HEK293 (cell line): ENCODE data around the gene ATAT1.

ENCODE experiments used
- CTCF ChIA-PET: fragments of 350-600 bp; formaldehyde crosslinking; extraction: SDS; loops from one replicate; lab custom pipeline; 2021; ENCODE audit warnings: antibody characterized with exemption; lab: Yijun Ruan, JAX
- POLR2A ChIA-PET: fragments of 300-600 bp; formaldehyde crosslinking; extraction: SDS; loops from one replicate; lab custom pipeline; 2020; ENCODE audit warnings: antibody characterized with exemption, inconsistent platforms; lab: Yijun Ruan, JAX
- H3K27ac ChIP-seq: fragments of 200-500 bp; sonication (Bioruptor generic); 2 replicates; pipeline ENCODE4 v1.5.1; 2014; ENCODE audit warnings: low read depth, low read length, control low read depth, inconsistent platforms; ENCODE audit errors: extremely low read depth
- H3K36me3 ChIP-seq, 2 experiments: fragments of 200-500 bp in 1 of 2; sonication (Bioruptor generic) in 1 of 2; 1 replicate in 1 of 2; 2 replicates in 1 of 2; pipeline ENCODE4 v1.5.1; 2014 to 2017; ENCODE audit warnings: inconsistent platforms in 2 of 2, low read length in 2 of 2; ENCODE audit not compliant: control insufficient read depth in 2 of 2, insufficient read depth in 1 of 2
- H3K4me1 ChIP-seq: fragments of 200-500 bp; sonication (Bioruptor generic); 2 replicates; pipeline ENCODE4 v1.5.1; 2014; ENCODE audit warnings: mild to moderate bottlenecking, low read length, inconsistent platforms; ENCODE audit not compliant: control insufficient read depth, insufficient read depth
- H3K4me3 ChIP-seq: 2 replicates; pipeline ENCODE4 v1.5.1; 2011; ENCODE audit warnings: low read depth, mild to moderate bottlenecking, control low read depth, low read length, moderate library complexity
- H3K9me3 ChIP-seq: fragments of 200-500 bp; sonication (Bioruptor generic); 2 replicates; pipeline ENCODE4 v1.5.1; 2014; ENCODE audit warnings: low read depth, low read length, inconsistent platforms; ENCODE audit not compliant: control insufficient read depth, insufficient read depth
- BCL11A ChIP-seq: fragments of 450-650 bp; formaldehyde crosslinking; IDR thresholded peaks from 2 replicates; pipeline ENCODE4 v1.5.1; 2016; ENCODE audit warnings: low read depth, missing biosample characterization, missing genetic modification characterization
- GLI2 ChIP-seq: fragments of 450-650 bp; formaldehyde crosslinking; IDR thresholded peaks from 2 replicates; pipeline ENCODE4; 2017; ENCODE audit warnings: missing biosample characterization, missing genetic modification characterization, low read depth, borderline replicate concordance
- IKZF3 ChIP-seq: fragments of 450-650 bp; IDR thresholded peaks from 2 replicates; pipeline ENCODE4 v1.5.0; 2018; ENCODE audit warnings: missing biosample characterization, mild to moderate bottlenecking, missing genetic modification characterization, moderate library complexity
- KLF10 ChIP-seq: fragments of 450-650 bp; IDR thresholded peaks from 2 replicates; pipeline ENCODE4 v1.5.1; 2018; ENCODE audit warnings: missing biosample characterization, mild to moderate bottlenecking, missing genetic modification characterization
- MYNN ChIP-seq: fragments of 450-650 bp; formaldehyde crosslinking; IDR thresholded peaks from 2 replicates; pipeline ENCODE4 v1.5.1; 2016; ENCODE audit warnings: missing biosample characterization, missing genetic modification characterization, borderline replicate concordance
- MZF1 ChIP-seq: fragments of 450-650 bp; formaldehyde crosslinking; IDR thresholded peaks from 2 replicates; pipeline ENCODE4 v1.5.1; 2017; ENCODE audit warnings: missing biosample characterization, missing genetic modification characterization, borderline replicate concordance
- SCRT2 ChIP-seq: fragments of 450-650 bp; formaldehyde crosslinking; IDR thresholded peaks from 2 replicates; pipeline ENCODE4 v1.5.1; 2016; ENCODE audit warnings: missing biosample characterization, missing genetic modification characterization
- ZBTB1 ChIP-seq: fragments of 450-650 bp; formaldehyde crosslinking; IDR thresholded peaks from 2 replicates; pipeline ENCODE4 v1.5.1; 2016; ENCODE audit warnings: missing biosample characterization, missing genetic modification characterization
- ZBTB11 ChIP-seq: fragments of 450-650 bp; formaldehyde crosslinking; conservative IDR thresholded peaks from 2 replicates; pipeline ENCODE4 v1.5.1; 2016; ENCODE audit warnings: low read depth, missing biosample characterization, missing genetic modification characterization
- ZFP37 ChIP-seq: fragments of 450-650 bp; formaldehyde crosslinking; IDR thresholded peaks from 2 replicates; pipeline ENCODE4 v1.5.1; 2016; ENCODE audit warnings: missing biosample characterization, missing genetic modification characterization
- ZNF121 ChIP-seq: fragments of 450-650 bp; formaldehyde crosslinking; IDR thresholded peaks from 2 replicates; pipeline ENCODE4 v1.5.1; 2016; ENCODE audit warnings: missing biosample characterization, missing genetic modification characterization
- ZNF24 ChIP-seq: fragments of 450-650 bp; formaldehyde crosslinking; IDR thresholded peaks from 2 replicates; pipeline ENCODE4 v1.5.1; 2016; ENCODE audit warnings: missing biosample characterization, missing genetic modification characterization
- ZNF529 ChIP-seq: fragments of 450-650 bp; formaldehyde crosslinking; IDR thresholded peaks from 2 replicates; pipeline ENCODE4 v1.5.1; 2017; ENCODE audit warnings: missing genetic modification characterization, missing biosample characterization; ENCODE audit not compliant: insufficient replicate concordance
- ZNF549 ChIP-seq: fragments of 450-650 bp; IDR thresholded peaks from 2 replicates; pipeline ENCODE4 v1.5.1; 2018; ENCODE audit warnings: missing biosample characterization, missing genetic modification characterization, mild to moderate bottlenecking, inconsistent platforms, moderate library complexity
- ZNF600 ChIP-seq: fragments of 450-650 bp; formaldehyde crosslinking; IDR thresholded peaks from 2 replicates; pipeline ENCODE4 v1.5.1; 2016; ENCODE audit warnings: missing biosample characterization, missing genetic modification characterization
- ZNF621 ChIP-seq: fragments of 450-650 bp; formaldehyde crosslinking; IDR thresholded peaks from 2 replicates; pipeline ENCODE4 v1.5.1; 2017; ENCODE audit warnings: missing biosample characterization, missing genetic modification characterization
- ZNF792 ChIP-seq: fragments of 450-650 bp; formaldehyde crosslinking; IDR thresholded peaks from 2 replicates; pipeline ENCODE4 v1.5.1; 2016; ENCODE audit warnings: missing biosample characterization, missing genetic modification characterization
- TF ChIP-seq, protein P1 (sequence below): fragments of 450-650 bp; formaldehyde crosslinking; IDR thresholded peaks from 2 replicates; pipeline ENCODE4 v1.5.1; 2016; ENCODE audit warnings: missing biosample characterization, missing genetic modification characterization
- TF ChIP-seq, protein P2 (sequence below): fragments of 450-650 bp; formaldehyde crosslinking; IDR thresholded peaks from 2 replicates; pipeline ENCODE4 v1.5.1; 2016; ENCODE audit warnings: missing biosample characterization, missing genetic modification characterization
- TF ChIP-seq, protein P3 (sequence below): fragments of 450-650 bp; IDR thresholded peaks from 2 replicates; pipeline ENCODE4 v1.5.1; 2018; ENCODE audit warnings: missing biosample characterization, missing genetic modification characterization

ATAT1 gene

GRCh38 chr6:30690403-30691207 lies 63.9 kb downstream of the ATAT1 start, which contains the start of gene NRM (continued):
- TF ChIP-seq ZBTB11 (tag by site-specific recombination) = peak; percentile 93
- peak; percentile 86 for TF ChIP-seq KLF10 (tag by site-specific recombination)

GRCh38 chr6:30691208-30691847 lies 64.7 kb downstream of the ATAT1 start:
- POLR2A ChIA-PET = interaction anchor here (0.6 to 14.5 kb wide), 14 partner anchors 10 to 1048 kb away, joined by 3 to 235 read pairs (median 5); partner anchors contain the start of genes GTF2H4, MDC1 and TUBB
- TF ChIP-seq, protein P1, sequence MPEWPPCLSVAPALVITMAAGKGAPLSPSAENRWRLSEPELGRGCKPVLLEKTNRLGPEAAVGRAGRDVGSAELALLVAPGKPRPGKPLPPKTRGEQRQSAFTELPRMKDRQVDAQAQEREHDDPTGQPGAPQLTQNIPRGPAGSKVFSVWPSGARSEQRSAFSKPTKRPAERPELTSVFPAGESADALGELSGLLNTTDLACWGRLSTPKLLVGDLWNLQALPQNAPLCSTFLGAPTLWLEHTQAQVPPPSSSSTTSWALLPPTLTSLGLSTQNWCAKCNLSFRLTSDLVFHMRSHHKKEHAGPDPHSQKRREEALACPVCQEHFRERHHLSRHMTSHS (tag by site-specific recombination) = no peak
- TF ChIP-seq ZNF121 (tag by site-specific recombination) (no peak), BCL11A (tag by site-specific recombination) (no peak), ZNF621 (tag by site-specific recombination) (no peak), MYNN (no peak), GLI2 (tag by site-specific recombination) (no peak), ZNF24 (tag by site-specific recombination) (no peak), ZBTB1 (tag by site-specific recombination) (no peak), ZNF600 (tag by site-specific recombination) (no peak), MZF1 (tag by site-specific recombination) (no peak), ZNF549 (no peak), ZNF529 (tag by site-specific recombination) (no peak), ZNF792 (tag by site-specific recombination) (no peak), ZFP37 (tag by site-specific recombination) (no peak), IKZF3 (tag by site-specific recombination) (no peak), SCRT2 (no peak)
- TF ChIP-seq, protein P2, sequence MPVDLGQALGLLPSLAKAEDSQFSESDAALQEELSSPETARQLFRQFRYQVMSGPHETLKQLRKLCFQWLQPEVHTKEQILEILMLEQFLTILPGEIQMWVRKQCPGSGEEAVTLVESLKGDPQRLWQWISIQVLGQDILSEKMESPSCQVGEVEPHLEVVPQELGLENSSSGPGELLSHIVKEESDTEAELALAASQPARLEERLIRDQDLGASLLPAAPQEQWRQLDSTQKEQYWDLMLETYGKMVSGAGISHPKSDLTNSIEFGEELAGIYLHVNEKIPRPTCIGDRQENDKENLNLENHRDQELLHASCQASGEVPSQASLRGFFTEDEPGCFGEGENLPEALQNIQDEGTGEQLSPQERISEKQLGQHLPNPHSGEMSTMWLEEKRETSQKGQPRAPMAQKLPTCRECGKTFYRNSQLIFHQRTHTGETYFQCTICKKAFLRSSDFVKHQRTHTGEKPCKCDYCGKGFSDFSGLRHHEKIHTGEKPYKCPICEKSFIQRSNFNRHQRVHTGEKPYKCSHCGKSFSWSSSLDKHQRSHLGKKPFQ = no peak
- TF ChIP-seq, protein P3, sequence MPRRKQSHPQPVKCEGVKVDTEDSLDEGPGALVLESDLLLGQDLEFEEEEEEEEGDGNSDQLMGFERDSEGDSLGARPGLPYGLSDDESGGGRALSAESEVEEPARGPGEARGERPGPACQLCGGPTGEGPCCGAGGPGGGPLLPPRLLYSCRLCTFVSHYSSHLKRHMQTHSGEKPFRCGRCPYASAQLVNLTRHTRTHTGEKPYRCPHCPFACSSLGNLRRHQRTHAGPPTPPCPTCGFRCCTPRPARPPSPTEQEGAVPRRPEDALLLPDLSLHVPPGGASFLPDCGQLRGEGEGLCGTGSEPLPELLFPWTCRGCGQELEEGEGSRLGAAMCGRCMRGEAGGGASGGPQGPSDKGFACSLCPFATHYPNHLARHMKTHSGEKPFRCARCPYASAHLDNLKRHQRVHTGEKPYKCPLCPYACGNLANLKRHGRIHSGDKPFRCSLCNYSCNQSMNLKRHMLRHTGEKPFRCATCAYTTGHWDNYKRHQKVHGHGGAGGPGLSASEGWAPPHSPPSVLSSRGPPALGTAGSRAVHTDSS (tag by site-specific recombination) = no peak
- Histone ChIP-seq H3K4me1 (peaks cover 13% of the 10 kb centered on the region), H3K36me3 (peaks cover 0 to 6% of the 10 kb centered on the region in 2 experiments; a peak in 2 of 3 replicates), H3K27ac (peak overlapping the region; percentile 93; the same call in 1 of the 2 replicates), H3K9me3 (no peaks in the 10 kb centered on the region), H3K4me3 (peak overlapping the region; percentile 90)
- CTCF ChIA-PET = interaction anchor here (0.5 to 5.4 kb wide), 9 partner anchors 10 to 40 kb away, joined by 3 to 45 read pairs (median 5); partner anchors contain the start of genes DHX16 and MDC1
